HG03045 (cell line): ENCODE measurements around the gene VRK3.
"Not testable (repeated sequence)": the region's sequence is repeated elsewhere in the genome, so short reads cannot be mapped to it uniquely, and the experiment has no call there.

ENCODE experiments used
- ATAC-seq: cut with Tn5 transposase; IDR thresholded peaks from one replicate; pipeline ENCODE4 v1.9.1; 2021; ENCODE audit warnings: mild to moderate bottlenecking, moderate library complexity; ENCODE audit not compliant: unreplicated experiment

VRK3 gene, protein sequence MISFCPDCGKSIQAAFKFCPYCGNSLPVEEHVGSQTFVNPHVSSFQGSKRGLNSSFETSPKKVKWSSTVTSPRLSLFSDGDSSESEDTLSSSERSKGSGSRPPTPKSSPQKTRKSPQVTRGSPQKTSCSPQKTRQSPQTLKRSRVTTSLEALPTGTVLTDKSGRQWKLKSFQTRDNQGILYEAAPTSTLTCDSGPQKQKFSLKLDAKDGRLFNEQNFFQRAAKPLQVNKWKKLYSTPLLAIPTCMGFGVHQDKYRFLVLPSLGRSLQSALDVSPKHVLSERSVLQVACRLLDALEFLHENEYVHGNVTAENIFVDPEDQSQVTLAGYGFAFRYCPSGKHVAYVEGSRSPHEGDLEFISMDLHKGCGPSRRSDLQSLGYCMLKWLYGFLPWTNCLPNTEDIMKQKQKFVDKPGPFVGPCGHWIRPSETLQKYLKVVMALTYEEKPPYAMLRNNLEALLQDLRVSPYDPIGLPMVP

DNA sequence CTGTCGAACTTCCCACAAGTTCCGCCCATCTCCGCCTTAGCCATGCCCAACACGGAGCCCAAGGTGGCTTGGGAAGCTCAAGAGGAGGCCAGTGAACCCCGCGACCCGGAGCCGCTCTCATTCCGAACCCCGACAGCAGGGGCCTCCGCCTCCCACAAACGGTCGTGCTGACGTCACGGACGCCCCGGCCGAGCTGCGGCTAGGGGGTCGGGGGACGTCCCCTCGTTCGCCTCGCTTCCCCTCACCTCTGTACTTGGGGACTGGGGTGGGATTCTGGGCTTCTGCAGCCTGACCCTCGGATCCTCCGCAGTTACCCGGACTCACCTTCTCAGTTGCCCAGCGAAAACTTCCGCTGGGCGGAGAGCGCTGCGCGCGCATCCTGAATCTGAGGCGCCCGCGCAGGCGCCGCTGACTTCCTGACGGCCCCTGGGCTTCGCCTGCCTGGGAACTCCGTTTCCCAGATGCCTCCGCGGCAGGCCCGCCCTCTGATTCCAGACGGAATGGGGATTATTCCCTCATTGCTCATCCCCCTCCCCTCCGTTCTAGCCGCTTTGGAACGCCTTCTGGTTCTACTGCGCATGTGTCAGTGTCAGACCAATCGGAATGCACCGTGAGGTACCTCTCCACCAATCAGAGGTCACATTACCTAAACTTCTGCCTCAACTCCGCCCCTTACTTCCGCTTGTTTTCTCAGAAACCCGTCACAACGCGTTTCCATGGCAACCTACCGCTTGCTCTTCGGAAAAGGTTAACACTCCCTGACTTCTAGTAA is at the start of gene VRK3:
Gene VRK3 (minus strand): TSS at position 351 of the 772 bp plus-strand sequence. CDS start 9,210 bp downstream, outside the sequence.
- ATAC-seq = peak; percentile 76

DNA sequence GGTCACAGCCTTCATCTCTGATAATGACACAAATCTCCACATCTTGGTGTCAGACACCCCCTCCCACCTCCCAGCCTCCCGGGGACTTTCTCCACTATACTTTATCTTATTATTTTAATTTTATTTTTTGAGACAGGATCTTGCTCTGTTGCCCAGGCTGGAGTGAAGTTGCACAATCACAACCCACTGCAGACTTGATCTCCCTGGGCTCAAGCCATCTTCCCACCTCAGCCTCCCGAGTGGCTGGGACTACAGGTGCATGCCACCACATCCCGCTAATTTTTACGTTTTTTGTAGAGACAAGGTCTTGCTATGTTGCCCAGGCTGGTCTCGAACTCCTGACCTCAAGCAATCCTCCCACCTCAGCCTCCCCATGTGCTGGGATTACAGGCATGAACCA is 43.2 kb upstream of the VRK3 start:
- not testable (repeated sequence) for ATAC-seq

DNA sequence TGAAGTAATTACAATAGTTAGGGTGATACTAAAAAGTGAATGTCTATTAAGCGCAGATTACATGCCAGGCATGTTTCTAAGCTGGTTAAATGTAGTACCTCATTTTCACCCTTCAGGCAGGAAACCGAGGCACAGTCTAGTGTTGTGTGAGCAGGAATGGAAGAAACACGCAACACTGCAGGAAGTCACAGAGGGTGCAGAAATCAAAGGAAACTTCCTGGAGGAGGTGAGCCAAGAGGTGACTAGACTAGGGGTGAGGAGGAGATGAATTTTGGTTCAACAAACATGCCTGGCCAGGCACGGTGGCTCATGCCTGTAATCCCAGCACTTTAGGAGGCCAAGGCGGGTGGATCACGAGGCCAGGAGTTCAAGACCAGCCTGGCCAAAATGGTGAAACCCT is 42.4 kb upstream of the VRK3 start:
- ATAC-seq = no peak

DNA sequence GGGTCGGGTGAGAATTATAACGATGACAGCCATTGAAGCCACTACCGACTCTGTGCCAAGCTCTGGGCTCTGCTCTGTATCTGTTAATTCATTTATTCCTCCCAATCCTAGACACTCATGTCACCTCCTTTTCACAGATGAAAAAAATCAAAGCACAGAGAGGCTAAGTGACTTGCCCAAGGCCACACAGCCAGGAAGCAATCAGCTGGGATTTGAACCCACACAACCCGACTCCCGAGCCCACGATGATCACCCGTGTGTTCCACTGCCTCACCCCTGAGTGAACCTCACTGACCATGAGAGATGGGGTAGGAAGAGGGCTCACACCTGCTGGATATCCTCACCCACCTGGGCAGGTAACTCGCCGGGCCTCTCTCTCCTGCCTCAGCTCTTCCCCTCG is 40.8 kb upstream of the VRK3 start:
- ATAC-seq = no peak

DNA sequence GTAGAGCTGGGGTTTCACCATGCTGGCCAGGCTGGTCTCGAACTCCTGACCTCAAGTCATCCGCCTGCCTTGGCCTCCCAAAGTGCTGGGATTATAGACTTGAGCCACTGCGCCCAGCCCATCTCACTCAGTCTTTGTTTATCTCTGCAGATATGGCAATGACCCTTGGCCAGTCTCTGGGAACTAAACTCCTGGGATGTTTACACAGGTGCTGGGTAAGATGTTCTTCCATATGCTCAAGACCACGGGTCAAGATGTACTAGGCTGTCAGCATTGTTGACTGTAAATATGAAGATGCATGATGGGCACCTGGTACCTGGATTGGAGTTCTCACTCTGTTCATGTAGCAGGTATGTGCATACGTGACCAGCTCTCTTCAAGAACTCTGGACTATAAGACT is 36.5 kb upstream of the VRK3 start:
- no peak for ATAC-seq

DNA sequence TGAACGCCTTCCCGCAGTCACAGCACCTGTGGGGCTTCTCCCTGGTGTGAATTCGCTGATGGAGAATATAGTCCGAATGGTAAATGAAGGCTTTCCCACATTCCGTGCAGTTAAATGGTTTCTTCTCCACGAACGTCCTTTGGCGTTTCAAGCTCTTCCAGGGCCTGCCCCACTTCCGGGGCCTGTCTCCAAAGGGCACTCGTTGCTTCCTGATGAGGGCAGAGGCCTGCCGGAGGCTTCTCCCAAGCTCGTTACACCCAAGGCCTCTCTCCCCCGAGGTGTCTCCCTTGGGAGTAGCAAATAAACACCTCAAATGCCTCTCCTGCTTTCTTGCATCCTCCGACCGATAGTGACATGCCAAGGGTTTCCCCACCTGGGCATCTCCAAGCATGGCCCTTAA is 34.9 kb upstream of the VRK3 start:
- ATAC-seq = no peak

DNA sequence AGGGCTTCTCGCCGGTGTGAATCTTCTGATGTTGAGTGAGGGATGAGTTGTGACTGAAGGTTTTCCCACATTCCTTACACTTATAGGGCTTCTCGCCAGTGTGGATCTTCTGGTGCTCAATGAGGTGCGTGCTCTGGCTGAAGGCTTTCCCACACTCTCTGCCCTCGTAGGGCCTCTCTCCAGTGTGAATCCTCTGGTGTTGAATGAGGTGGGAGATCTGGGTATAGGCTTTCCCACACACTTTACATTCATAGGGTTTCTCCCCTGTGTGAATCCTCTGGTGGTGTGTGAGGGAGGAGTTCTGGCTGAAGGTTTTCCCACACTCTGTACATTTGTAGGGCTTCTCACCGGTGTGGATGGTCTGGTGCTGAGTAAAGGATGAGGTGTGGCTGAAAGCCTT is 33.9 kb upstream of the VRK3 start:
- ATAC-seq = no peak

DNA sequence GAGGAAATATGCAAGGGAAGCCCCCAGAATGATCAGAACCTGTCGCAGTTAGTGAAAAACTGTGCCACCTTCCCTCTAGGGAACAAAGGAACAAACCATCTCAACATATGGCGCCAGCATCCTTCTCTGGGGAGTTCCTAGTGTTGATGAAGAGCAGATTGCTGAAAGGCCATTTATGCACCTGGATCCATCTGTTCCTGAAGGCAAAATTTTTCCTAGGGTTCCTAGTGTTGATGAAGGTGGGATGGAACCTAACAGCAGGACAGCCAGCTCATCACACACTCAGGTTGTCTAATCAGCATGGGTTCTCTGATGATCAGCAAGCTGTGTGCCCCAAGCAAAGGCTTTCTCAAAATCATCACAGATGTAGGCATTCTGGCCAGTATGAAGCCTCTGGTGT is 33.3 kb upstream of the VRK3 start:
- ATAC-seq = no peak

DNA sequence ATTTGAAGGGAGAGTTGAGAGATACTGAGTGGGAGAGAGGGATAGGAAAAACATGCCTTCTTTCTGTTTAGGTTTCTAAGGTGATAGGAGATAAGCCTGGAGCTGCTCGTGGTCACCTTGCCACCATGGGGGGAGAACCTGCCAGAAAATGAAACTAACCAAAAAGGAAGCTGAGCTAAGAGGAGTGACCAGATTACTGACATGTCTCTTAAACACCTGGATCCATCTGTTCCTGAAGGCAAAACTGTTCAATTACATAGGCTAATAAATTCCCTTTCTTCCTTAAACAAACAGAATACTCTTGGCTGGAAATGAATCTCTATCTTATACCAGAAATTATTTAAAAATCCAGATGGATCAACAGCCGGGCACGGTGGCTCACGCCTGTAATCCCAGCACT is 27.9 kb upstream of the VRK3 start:
- no peak for ATAC-seq

DNA sequence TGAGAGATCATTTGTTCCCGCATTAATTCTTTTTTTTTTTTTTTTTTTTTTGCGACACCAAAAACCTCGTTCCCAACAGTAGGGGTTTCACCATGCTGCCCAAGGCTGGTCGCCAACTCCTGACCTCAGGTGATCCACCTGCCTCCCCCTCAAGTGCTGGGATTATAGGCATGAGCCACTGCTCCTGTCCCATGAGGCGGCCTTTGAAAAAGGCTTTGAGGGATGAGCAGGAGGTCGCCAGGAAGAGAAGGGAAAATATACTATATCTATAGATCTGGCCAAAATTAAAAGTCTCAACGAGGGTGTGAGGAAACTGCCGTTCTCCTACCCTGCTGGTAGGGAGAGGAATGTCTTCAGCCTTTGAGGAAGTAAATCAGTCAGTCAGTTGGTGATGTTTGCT is 26.8 kb upstream of the VRK3 start:
- ATAC-seq = no peak

DNA sequence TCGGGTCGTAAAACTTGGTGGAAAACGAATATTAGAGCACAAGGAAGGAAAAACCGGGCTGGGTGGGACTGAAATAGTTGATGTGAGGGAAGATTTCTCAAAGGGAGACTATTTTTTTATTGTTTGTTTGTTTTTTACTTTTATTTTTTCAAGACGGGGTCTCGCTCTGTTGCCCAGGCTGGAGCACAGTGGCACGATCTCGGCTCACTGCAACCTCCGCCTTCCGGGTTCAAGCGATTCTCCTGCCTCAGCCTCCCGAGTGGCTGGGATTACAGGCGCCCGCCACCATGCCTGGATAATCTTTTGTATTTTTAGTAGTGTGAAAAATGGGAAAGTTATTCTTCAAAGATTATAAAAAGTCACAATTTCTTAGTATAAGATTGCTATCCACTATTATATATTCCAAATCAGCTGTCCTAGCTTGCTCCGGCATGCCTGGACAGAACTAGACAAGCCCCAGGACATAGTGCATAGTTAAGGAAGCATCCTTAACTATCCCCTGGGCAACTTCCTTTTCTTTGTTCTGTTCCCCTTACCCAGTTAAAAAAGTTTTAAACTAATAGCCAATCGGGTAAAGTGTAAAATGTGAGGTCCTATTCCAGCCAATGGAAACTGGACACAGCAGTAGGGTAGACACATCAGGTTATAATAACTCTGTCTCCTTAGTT is 26.2 kb upstream of the VRK3 start:
- not testable (repeated sequence) for ATAC-seq

DNA sequence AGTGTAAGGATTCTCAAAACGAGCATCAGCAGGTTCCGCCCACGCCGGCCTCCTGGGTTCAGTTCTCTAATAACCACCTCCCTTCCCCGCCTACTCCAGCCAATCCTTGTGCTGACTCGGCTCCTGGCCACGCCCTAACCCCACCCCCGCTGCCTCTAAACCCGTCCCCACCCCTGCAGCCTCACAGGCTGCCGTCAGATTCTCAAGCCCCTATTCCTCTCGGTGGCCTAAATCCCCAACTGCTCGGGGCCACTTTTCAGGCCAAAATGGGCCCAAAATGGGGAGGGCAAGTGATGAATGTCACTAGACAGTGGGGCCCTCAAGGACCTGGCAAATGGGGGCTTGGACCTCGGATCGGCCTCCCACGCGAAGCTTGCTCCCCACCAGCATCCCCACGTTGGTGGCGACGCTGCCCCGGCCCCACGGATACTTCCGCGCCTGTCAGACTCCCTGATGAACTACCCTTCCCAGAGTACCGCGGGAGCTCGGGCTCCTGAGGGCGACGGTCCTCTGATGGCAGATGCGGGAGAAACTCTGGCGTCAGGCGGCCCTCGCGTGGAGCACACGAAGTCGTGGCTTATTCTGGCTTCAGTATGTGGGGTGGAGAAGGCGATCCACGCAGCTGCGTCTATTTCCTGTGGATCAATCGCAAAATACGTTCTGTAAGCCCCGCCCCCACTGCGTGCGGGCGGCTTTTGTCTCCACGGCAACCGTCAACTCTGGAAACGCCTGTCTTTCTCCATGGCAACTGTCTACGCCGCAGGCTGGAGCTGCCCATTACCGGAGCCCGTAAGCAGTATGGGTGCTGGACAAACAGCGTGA is 25.4 kb upstream of the VRK3 start:
- ATAC-seq = no peak

DNA sequence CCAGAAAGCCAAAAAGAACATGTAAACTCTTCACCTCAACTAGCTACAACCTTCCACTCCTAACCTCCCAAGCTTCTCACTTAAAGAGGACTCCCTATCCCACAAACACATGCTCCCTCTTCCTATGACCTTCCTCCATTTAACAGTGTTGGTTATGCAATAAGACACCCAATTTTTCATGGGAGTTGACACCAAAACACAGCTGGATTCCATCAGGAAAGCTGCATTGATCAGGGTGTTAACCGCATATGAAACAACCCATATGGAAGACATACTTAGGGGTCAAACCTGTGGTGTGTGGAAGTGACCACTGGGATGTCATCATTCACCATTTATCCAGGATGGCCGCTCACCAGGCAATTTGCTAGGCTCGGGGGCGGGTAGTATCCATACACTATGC is 22.5 kb upstream of the VRK3 start:
- ATAC-seq = no peak

DNA sequence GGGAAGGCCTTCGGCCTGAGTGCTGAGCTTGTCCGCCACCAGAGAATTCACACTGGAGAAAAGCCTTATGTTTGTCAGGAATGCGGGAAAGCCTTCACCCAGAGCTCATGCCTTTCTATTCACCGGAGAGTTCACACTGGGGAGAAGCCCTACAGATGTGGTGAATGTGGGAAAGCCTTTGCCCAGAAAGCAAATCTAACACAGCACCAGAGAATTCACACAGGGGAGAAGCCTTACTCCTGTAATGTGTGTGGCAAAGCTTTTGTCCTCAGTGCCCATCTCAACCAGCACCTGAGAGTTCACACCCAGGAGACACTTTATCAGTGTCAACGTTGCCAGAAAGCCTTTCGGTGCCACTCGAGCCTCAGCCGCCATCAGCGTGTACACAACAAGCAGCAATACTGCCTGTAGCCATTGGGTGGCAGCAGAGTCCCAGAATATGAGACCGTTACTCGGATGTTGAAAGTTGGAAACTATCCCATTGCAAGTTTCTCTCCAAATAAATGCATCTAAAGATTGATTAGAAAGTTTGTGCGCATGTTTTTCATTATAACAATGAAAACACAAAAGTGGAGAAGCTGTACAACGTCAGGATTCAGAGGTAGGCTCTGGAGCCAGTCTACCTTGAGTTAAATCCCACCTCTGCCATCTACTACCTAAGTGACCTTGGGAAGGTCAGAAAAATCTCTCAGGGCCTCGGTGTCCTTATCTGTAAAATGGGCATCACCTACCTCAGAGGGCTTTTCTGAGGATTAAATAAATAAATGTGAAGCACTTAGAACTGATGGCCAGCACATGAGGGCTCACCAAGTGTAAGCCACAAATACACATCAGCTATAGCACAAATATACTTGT is 21.7 kb upstream of the VRK3 start:
- ATAC-seq = no peak

DNA sequence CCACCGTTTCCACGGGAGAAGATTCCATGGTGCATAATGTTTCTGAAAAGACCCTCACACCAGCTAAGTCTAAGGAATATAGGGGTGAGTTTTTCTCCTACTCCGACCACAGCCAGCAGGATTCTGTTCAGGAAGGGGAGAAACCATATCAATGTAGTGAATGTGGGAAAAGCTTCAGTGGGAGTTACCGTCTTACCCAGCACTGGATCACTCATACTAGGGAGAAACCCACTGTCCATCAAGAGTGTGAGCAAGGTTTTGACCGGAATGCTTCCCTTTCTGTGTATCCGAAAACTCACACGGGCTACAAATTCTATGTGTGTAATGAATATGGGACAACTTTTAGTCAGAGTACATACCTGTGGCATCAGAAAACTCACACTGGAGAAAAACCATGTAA is 19.8 kb upstream of the VRK3 start:
- no peak for ATAC-seq

DNA sequence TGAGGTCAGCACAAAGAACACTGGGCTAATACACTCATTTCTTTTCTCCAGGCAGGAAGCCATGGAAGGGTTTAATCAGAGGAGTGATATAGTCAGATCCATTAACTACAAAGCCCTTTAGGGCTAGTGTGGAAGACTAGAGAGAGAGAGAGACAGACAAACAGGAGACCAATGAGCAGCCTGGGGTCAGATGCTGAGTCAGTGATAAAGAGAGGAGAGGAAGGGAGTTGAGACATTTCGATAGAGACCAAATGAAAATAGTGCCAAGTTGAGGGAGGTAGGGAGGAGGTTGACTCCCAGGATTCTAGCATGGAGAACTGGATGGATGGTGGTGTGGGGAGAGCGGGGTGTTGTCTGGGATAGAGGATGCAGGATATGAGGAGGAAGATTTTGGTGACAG is 18.8 kb upstream of the VRK3 start:
- ATAC-seq = no peak

DNA sequence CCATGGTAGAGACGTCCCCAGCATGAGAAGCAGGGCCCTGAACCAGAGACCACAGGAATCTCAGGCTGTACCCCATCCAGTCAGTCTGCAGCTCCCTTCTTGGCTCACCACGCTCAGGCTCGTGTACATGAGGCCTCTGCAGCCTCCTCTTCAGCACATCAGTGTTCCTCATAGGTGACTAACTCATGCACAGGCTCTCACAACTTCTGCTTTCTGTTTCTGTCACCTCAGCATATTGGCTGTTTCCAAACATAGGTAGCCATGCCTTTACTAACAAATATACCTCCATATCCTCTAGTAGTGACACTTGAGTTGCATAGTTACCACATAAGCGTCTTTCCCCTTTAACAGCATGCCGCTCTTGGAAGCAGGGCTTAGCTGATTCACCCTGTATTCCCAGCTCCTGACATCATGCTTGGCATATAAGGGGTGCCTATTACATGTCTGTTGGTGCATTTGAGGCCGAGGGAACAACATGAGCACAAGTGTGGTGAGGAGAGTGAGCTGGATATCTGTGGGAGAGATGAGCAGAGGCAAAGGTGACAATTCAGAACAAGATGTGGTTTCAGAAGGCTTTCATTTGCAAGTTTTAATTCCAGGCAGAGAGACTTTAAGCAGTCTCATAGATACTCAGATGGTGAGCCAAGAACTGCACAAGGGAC is 17.3 kb upstream of the VRK3 start:
- ATAC-seq = no peak

DNA sequence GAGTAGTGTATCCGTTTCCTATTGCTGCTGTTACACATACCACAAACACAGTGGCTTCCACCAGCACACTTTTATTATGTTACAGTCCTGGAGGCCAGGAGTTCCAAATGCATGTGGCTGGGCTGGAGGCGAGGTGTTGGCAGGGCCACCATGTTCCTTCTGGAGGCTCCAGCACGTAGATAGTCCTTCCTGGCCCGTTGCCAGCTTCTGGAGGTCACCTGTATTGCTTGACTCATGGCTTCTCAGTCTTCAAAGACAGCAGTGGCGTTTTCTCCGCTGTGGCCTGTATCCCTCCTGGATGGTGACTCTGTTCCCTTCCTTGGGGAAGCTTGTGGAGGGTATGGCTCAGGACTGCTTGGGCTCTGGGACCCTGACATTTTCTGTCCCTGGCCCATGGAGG is 15.8 kb upstream of the VRK3 start:
- no peak for ATAC-seq

DNA sequence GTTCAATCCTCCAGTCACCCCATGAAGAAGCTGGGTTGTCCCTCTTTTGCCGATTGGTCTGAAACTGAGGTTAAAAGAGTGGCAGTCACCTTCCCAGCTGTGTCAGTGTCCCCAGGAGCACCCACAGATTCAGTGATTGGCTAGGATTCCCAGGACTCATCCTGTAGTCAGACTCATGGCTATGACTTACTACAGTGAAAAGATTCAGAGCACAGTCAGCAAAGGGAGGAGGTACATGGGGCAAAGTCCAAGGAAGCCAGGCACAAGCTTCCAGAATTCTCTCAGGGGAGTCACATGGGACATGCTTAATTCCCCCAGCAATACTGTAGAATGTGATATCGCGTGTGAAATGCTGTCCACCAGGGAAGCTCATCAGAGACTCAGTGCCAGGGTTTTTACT is 14.8 kb upstream of the VRK3 start:
- no peak for ATAC-seq
